ENCODE results near the gene UNC45B.
A peak's percentile ranks its signal among the peaks of the same experiment; 100 is the strongest.

UNC45B gene

DNA sequence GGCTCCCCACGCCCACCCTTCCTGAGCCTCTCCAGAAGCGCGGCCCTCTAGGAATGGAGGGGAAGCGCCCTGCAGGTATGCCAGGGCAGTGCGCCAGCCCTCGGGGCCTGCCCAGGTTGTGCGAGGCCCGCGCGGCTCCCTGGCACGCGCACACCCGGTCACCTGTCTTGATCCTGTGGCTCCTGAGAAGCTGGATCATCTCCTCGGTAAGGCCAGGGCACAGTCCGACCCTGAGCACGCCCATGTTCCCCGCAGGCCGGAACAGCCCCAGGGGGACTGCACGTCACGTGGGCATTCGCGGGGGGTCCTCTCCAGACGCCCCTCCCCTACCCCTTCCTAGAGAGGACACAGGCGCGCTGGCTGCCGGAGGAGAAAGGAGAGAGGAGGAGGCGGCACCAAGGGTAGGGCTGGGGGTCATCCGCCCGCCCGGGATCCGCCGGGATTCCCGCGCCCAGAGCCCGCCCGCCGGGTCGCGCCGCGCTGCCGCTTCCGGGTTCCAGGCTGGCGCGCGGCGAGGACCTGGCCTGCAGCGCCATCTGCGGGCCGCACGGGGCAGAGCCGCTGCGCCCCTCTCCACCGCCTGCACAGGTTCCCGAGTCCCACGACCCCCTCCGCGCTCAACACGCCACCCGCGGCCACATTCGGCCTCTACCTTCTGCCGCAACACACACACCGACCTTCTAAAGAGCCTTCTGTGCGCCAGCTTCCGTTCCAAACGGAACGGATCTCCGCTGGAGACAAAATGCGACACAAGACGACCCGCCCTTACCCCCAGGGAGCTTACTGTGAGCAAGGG lies 28.0 kb upstream of the UNC45B start, which contains the start of gene RAD51D:
TSS of gene RAD51D (minus strand) at position 491 of the 796 bp plus-strand sequence. CDS start at position 244, 247 bp downstream.
- H3K4me1 ChIP-seq (ENCODE audit: low read depth, poor library complexity, severe bottlenecking), result peaks cover 15% of the 10 kb centered on the region
- no peaks in the 10 kb centered on the region for H4K20me1 ChIP-seq (ENCODE audit: insufficient read depth)
- H3K9ac ChIP-seq, result peak within 1 kb of the TSS; percentile 88
- peak; percentile 81 for TF ChIP-seq CTCF (conservative IDR thresholded peaks at IDR 0.05; ENCODE audit: low read depth, low read length)
- peak within 1 kb of the TSS; percentile 30 for H3K27ac ChIP-seq
- no peaks in the 10 kb centered on the region for H3K36me3 ChIP-seq (ENCODE audit: insufficient read depth)
- peaks cover 9% of the 10 kb centered on the region; the same call in 1 of the 2 replicates for H3K79me2 ChIP-seq (ENCODE audit: insufficient read depth, low read depth)
- H2AFZ ChIP-seq (ENCODE audit: low read depth), result peak within 1 kb of the TSS; percentile 87
- H3K4me3 ChIP-seq (IDR thresholded peaks at IDR 0.05; ENCODE audit: insufficient read depth, low read depth, low read length), result no peak within 1 kb of the TSS
- H3K4me2 ChIP-seq, result peak within 1 kb of the TSS; percentile 68
- no peaks in the 10 kb centered on the region for H3K27me3 ChIP-seq (ENCODE audit: insufficient read depth, low read depth)

GRCh38 chr17:35121315-35121714 lies 26.3 kb upstream of the UNC45B start, which contains the start of gene FNDC8:
TSS of gene FNDC8 (plus strand) at chr17:35121615. CDS start at chr17:35121694, 79 bp downstream.
- Histone ChIP-seq H3K79me2 (ENCODE audit: insufficient read depth, low read depth) (peaks cover 9% of the 10 kb centered on the region; the same call in 1 of the 2 replicates), H3K36me3 (ENCODE audit: insufficient read depth) (no peaks in the 10 kb centered on the region), H3K4me3 (IDR thresholded peaks at IDR 0.05; ENCODE audit: insufficient read depth, low read depth, low read length) (no peak within 1 kb of the TSS), H2AFZ (ENCODE audit: low read depth) (no peak within 1 kb of the TSS), H3K27ac (no peak within 1 kb of the TSS), H4K20me1 (ENCODE audit: insufficient read depth) (no peaks in the 10 kb centered on the region), H3K4me1 (ENCODE audit: low read depth, poor library complexity, severe bottlenecking) (peaks cover 22% of the 10 kb centered on the region), H3K9ac (no peak within 1 kb of the TSS), H3K27me3 (ENCODE audit: insufficient read depth, low read depth) (no peaks in the 10 kb centered on the region), H3K4me2 (no peak within 1 kb of the TSS)
- TF ChIP-seq CTCF (conservative IDR thresholded peaks at IDR 0.05; ENCODE audit: low read depth, low read length), result no peak

DNA sequence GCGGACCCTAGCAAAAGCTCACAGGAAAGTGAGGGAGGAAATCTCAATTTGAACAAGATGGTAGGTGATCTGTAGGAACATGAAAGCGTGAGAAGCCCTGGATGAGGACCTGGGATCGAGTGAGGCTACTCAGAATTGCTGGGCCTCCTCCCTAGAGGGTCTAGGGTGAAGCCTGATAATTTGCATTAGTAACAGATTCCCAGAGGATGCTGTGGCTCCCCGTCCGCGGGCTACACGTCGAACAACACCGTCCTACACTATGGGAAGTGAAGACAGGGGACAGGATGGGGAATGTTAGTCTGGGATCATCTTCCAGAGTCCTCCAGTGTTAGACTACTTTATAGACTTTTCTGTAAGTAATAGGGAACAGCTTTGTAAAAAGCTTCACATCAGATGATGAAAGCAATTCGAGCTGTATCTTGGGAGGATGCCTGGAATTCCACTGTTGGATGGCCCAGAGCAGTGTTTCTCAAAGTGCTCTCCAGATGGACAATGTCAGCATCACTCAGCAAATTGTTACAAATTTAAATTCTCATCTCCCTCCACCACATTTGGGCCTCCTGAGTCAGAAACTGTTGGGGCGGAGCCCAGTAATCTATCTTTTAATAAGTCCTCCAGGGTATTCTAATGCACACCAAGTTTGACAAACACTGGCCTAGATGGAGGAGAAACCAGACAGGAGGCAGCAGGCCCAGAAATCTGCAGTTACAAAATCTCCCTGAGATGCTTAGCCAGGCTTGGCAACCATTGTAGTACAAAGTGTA lies 19.7 kb upstream of the UNC45B start:
- H2AFZ ChIP-seq (ENCODE audit: low read depth), result no peak overlapping the region
- H3K9ac ChIP-seq, result no peak overlapping the region
- no peak overlapping the region for H3K4me2 ChIP-seq
- no peak for TF ChIP-seq CTCF (conservative IDR thresholded peaks at IDR 0.05; ENCODE audit: low read depth, low read length)
- H3K4me1 ChIP-seq (ENCODE audit: low read depth, poor library complexity, severe bottlenecking), result peaks cover 15% of the 10 kb centered on the region
- no peaks in the 10 kb centered on the region for H3K79me2 ChIP-seq (ENCODE audit: insufficient read depth, low read depth)
- no peak overlapping the region for H3K4me3 ChIP-seq (IDR thresholded peaks at IDR 0.05; ENCODE audit: insufficient read depth, low read depth, low read length)
- no peaks in the 10 kb centered on the region for H3K36me3 ChIP-seq (ENCODE audit: insufficient read depth)
- no peaks in the 10 kb centered on the region for H3K27me3 ChIP-seq (ENCODE audit: insufficient read depth, low read depth)
- no peaks in the 10 kb centered on the region for H4K20me1 ChIP-seq (ENCODE audit: insufficient read depth)
- no peak overlapping the region for H3K27ac ChIP-seq

- Histone ChIP-seq H3K4me1 (ENCODE audit: low read depth, poor library complexity, severe bottlenecking) (peaks cover 15% of the 10 kb centered on the region), H4K20me1 (ENCODE audit: insufficient read depth) (no peaks in the 10 kb centered on the region), H3K4me3 (IDR thresholded peaks at IDR 0.05; ENCODE audit: insufficient read depth, low read depth, low read length) (no peak overlapping the region), H3K27me3 (ENCODE audit: insufficient read depth, low read depth) (no peaks in the 10 kb centered on the region), H3K36me3 (ENCODE audit: insufficient read depth) (no peaks in the 10 kb centered on the region; the same call in 1 of the 2 replicates), H2AFZ (ENCODE audit: low read depth) (no peak overlapping the region), H3K9ac (no peak overlapping the region), H3K79me2 (ENCODE audit: insufficient read depth, low read depth) (no peaks in the 10 kb centered on the region), H3K27ac (no peak overlapping the region), H3K4me2 (no peak overlapping the region)
- TF ChIP-seq CTCF (conservative IDR thresholded peaks at IDR 0.05; ENCODE audit: low read depth, low read length), result no peak
Observed at GRCh38 chr17:35129154-35129972, 18.3 kb upstream of the UNC45B start.
